ENCODE results near the gene SNAI1.

DNA sequence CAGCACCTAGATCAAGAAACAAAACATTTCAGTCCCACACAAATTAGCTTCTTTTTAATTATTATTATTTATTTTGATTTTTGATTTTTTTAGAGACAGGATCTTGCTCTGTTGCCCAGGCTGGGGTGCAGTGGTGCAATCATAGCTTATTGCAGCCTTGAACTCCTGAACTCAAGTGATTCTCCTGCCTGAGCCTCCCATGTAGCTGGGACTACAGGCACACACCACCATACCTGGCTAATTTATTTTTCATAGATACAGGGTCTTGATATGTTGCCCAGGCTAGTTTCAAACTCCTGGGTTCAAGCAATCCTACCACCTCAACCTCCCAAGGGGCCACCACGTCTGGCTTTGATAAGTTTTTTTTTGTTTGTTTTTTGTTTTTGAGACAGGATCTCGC, 24.6 kb downstream of the SNAI1 start:
- TF ChIP-seq, protein P1, sequence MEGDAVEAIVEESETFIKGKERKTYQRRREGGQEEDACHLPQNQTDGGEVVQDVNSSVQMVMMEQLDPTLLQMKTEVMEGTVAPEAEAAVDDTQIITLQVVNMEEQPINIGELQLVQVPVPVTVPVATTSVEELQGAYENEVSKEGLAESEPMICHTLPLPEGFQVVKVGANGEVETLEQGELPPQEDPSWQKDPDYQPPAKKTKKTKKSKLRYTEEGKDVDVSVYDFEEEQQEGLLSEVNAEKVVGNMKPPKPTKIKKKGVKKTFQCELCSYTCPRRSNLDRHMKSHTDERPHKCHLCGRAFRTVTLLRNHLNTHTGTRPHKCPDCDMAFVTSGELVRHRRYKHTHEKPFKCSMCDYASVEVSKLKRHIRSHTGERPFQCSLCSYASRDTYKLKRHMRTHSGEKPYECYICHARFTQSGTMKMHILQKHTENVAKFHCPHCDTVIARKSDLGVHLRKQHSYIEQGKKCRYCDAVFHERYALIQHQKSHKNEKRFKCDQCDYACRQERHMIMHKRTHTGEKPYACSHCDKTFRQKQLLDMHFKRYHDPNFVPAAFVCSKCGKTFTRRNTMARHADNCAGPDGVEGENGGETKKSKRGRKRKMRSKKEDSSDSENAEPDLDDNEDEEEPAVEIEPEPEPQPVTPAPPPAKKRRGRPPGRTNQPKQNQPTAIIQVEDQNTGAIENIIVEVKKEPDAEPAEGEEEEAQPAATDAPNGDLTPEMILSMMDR (conservative IDR thresholded peaks at IDR 0.05): no peak
- TF ChIP-seq EZH2 (IDR thresholded peaks at IDR 0.05; ENCODE audit: low read depth): no peak
